ENCODE data around the gene BPIFB4. TPM values are rescaled to one million over a fixed set of nuclear protein-coding genes. Genes with fewer than 3 reads are reported as not detected.
"Not testable (repeated sequence)": the region's sequence is repeated elsewhere in the genome, so short reads cannot be mapped to it uniquely, and the experiment has no call there.

Gene BPIFB4
- total RNA-seq, 6 experiments from 2014 or later, result not detected

- TF ChIP-seq CTCF (IDR thresholded peaks at IDR 0.05), result no peak
- Mint-ChIP-seq H3K27me3 (ENCODE audit: insufficient read depth) (peaks cover 21% of the 10 kb centered on the region), H3K4me1 (ENCODE audit: low read depth) (no peaks in the 10 kb centered on the region), H3K4me3 (no peak overlapping the region), H3K36me3 (ENCODE audit: low read depth) (no peaks in the 10 kb centered on the region), H3K27ac (no peak overlapping the region), H3K9me3 (no peaks in the 10 kb centered on the region)
- DNase-seq, result no peak
These were observed 14.1 kb downstream of the BPIFB4 start for GRCh38 chr20:33093582-33093981.

- Mint-ChIP-seq H3K4me1 (ENCODE audit: low read depth) (no peaks in the 10 kb centered on the region), H3K36me3 (ENCODE audit: low read depth) (no peaks in the 10 kb centered on the region), H3K27me3 (ENCODE audit: insufficient read depth) (peaks cover 33% of the 10 kb centered on the region), H3K9me3 (no peaks in the 10 kb centered on the region), H3K27ac (no peak overlapping the region), H3K4me3 (no peak overlapping the region)
- no peak for TF ChIP-seq CTCF (IDR thresholded peaks at IDR 0.05)
- DNase-seq, result no peak
These were observed 15.8 kb downstream of the BPIFB4 start for GRCh38 chr20:33095249-33095648.

GRCh38 chr20:33095902-33096584, 16.6 kb downstream of the BPIFB4 start:
- H3K27ac Mint-ChIP-seq; H3K9me3 Mint-ChIP-seq; H3K4me3 Mint-ChIP-seq; H3K4me1 Mint-ChIP-seq (ENCODE audit: low read depth); H3K36me3 Mint-ChIP-seq (ENCODE audit: low read depth): not testable (repeated sequence)
- peak; percentile 86 for TF ChIP-seq CTCF (IDR thresholded peaks at IDR 0.05)
- DNase-seq, result peak; percentile 68
- H3K27me3 Mint-ChIP-seq (ENCODE audit: insufficient read depth), result peaks cover 35% of the 10 kb centered on the region

GRCh38 chr20:33097001-33097400, 17.6 kb downstream of the BPIFB4 start:
- no peak for DNase-seq
- H3K27ac Mint-ChIP-seq, result no peak overlapping the region
- H3K36me3 Mint-ChIP-seq (ENCODE audit: low read depth), result no peaks in the 10 kb centered on the region
- H3K4me3 Mint-ChIP-seq, result no peak overlapping the region
- H3K9me3 Mint-ChIP-seq, result no peaks in the 10 kb centered on the region
- no peak for TF ChIP-seq CTCF (IDR thresholded peaks at IDR 0.05)
- H3K27me3 Mint-ChIP-seq (ENCODE audit: insufficient read depth), result peaks cover 35% of the 10 kb centered on the region
- H3K4me1 Mint-ChIP-seq (ENCODE audit: low read depth), result no peaks in the 10 kb centered on the region

- TF ChIP-seq CTCF (IDR thresholded peaks at IDR 0.05), result no peak
- no peak for DNase-seq
- H3K27me3 Mint-ChIP-seq (ENCODE audit: insufficient read depth), result peaks cover 42% of the 10 kb centered on the region
- H3K27ac Mint-ChIP-seq, result no peak overlapping the region
- H3K36me3 Mint-ChIP-seq (ENCODE audit: low read depth), result no peaks in the 10 kb centered on the region
- no peaks in the 10 kb centered on the region for H3K9me3 Mint-ChIP-seq
- no peak overlapping the region for H3K4me3 Mint-ChIP-seq
- H3K4me1 Mint-ChIP-seq (ENCODE audit: low read depth), result no peaks in the 10 kb centered on the region
These were observed 20.5 kb downstream of the BPIFB4 start for GRCh38 chr20:33099843-33100538.

All from HFFc6 (cell line).